ENCODE measurements around the gene INTS7. TPM values are rescaled to one million over a fixed set of nuclear protein-coding genes. Genes with fewer than 3 reads are reported as not detected.

Gene INTS7
- polyA plus RNA-seq, 1 of the 3 experiments (the other 2 are of a cell fraction), result 8.7 TPM

GRCh38 chr1:211915924-211916323 lies 119.4 kb downstream of the INTS7 start:
- no peak for TF ChIP-seq IRF3 (IDR thresholded peaks at IDR 0.05; ENCODE audit: low read depth, low read length)
- TF ChIP-seq CTCF (IDR thresholded peaks at IDR 0.05), result no peak
- TF ChIP-seq FOXJ3 (CRISPR knock-in tag; IDR thresholded peaks at IDR 0.05), result no peak
- no peak for TF ChIP-seq PBX3 (IDR thresholded peaks at IDR 0.05)
- TF ChIP-seq GABPA (IDR thresholded peaks at IDR 0.05; ENCODE audit: low read depth), result no peak
- no peak for TF ChIP-seq JUND (IDR thresholded peaks at IDR 0.05)
- TF ChIP-seq EP300 (IDR thresholded peaks at IDR 0.05; ENCODE audit: borderline replicate concordance in 1 of 2, low read depth in 1 of 2, low read length in 1 of 2), result no peak
- no peak for TF ChIP-seq TAF1 (IDR thresholded peaks at IDR 0.05; ENCODE audit: borderline replicate concordance, low read depth, low read length)
- TF ChIP-seq MEF2A (IDR thresholded peaks at IDR 0.05; ENCODE audit: borderline replicate concordance, low read depth), result no peak
- no peak for TF ChIP-seq FOXM1 (IDR thresholded peaks at IDR 0.05; ENCODE audit: low read depth)
- TF ChIP-seq MAX (IDR thresholded peaks at IDR 0.05; ENCODE audit: low read depth), result no peak
- no peak for TF ChIP-seq SMC3 (IDR thresholded peaks at IDR 0.05; ENCODE audit: low read depth, low read length)
- TF ChIP-seq YY1 (IDR thresholded peaks at IDR 0.05; ENCODE audit: low read depth), result no peak
- TF ChIP-seq, protein P1, sequence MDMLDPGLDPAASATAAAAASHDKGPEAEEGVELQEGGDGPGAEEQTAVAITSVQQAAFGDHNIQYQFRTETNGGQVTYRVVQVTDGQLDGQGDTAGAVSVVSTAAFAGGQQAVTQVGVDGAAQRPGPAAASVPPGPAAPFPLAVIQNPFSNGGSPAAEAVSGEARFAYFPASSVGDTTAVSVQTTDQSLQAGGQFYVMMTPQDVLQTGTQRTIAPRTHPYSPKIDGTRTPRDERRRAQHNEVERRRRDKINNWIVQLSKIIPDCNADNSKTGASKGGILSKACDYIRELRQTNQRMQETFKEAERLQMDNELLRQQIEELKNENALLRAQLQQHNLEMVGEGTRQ (IDR thresholded peaks at IDR 0.05; ENCODE audit: borderline replicate concordance, low read depth, low read length), result no peak
- no peak for TF ChIP-seq SIN3A (IDR thresholded peaks at IDR 0.05; ENCODE audit: borderline replicate concordance, low read depth, low read length)
- no peak for TF ChIP-seq REST (IDR thresholded peaks at IDR 0.05; ENCODE audit: low read depth, low read length)
- no peak for TF ChIP-seq CHD2 (IDR thresholded peaks at IDR 0.05; ENCODE audit: low read length, partially characterized antibody)
- TF ChIP-seq, protein P2, sequence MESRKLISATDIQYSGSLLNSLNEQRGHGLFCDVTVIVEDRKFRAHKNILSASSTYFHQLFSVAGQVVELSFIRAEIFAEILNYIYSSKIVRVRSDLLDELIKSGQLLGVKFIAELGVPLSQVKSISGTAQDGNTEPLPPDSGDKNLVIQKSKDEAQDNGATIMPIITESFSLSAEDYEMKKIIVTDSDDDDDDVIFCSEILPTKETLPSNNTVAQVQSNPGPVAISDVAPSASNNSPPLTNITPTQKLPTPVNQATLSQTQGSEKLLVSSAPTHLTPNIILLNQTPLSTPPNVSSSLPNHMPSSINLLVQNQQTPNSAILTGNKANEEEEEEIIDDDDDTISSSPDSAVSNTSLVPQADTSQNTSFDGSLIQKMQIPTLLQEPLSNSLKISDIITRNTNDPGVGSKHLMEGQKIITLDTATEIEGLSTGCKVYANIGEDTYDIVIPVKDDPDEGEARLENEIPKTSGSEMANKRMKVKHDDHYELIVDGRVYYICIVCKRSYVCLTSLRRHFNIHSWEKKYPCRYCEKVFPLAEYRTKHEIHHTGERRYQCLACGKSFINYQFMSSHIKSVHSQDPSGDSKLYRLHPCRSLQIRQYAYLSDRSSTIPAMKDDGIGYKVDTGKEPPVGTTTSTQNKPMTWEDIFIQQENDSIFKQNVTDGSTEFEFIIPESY (IDR thresholded peaks at IDR 0.05; ENCODE audit: borderline replicate concordance, low read depth), result no peak
- DNase-seq, result no peak
- no peaks in the 10 kb centered on the region for H3K9me2 ChIP-seq
- no peak overlapping the region for H3K4me2 ChIP-seq
- H3F3A ChIP-seq (replicated peaks; ENCODE audit: insufficient read depth), result peaks cover 19% of the 10 kb centered on the region
- H4K20me1 ChIP-seq (ENCODE audit: insufficient read depth), result no peaks in the 10 kb centered on the region
- no peak overlapping the region for H2AFZ ChIP-seq (ENCODE audit: low read depth)
- H3K27ac ChIP-seq (ENCODE audit: low read depth in 2 of 2, low read length in 1 of 2), result no peak overlapping the region
- H3K9me3 ChIP-seq, result no peaks in the 10 kb centered on the region
- no peaks in the 10 kb centered on the region for H3K36me3 ChIP-seq (replicated peaks in 1 of 2; ENCODE audit: control insufficient read depth in 1 of 2, insufficient read depth in 2 of 2, low read length in 1 of 2)
- H3K27me3 ChIP-seq (ENCODE audit: insufficient read depth), result no peaks in the 10 kb centered on the region
- H3K79me2 ChIP-seq (ENCODE audit: insufficient read depth), result no peaks in the 10 kb centered on the region
- CTCF ChIA-PET, result interaction anchor here (0.8 kb wide), 1 partner anchor 29 kb away, joined by 3 read pairs; no protein-coding TSS in a partner anchor
- no peak overlapping the region for H3K9ac ChIP-seq
- POLR2A ChIA-PET, result no interaction called here
- 54% methylated on average over 2 of the region's 2 CpGs for WGBS (ENCODE audit: low lambda C conversion rate)
- H3K4me1 ChIP-seq (ENCODE audit: control insufficient read depth in 1 of 2, insufficient read depth in 2 of 2, low read depth in 1 of 2, low read length in 1 of 2), result peaks cover 4 to 15% of the 10 kb centered on the region in 2 experiments; a peak in 3 of 4 replicates
- H3K4me3 ChIP-seq (ENCODE audit: low read depth in 2 of 2, low read length in 1 of 2), result no peak overlapping the region
